HepG2 (cell line): Measurements from ENCODE around the gene ZSCAN23. TPM values are rescaled to one million over a fixed set of nuclear protein-coding genes. Genes with fewer than 3 reads are reported as not detected.

Experiments
- CHD4 ChIP-seq: fragments of 200-600 bp; sonication (generic); IDR thresholded peaks from 2 replicates; pipeline ENCODE4 v1.7.0; 2017; ENCODE audit warnings: mild to moderate bottlenecking, low read length, borderline replicate concordance
- ETV5 ChIP-seq: IDR thresholded peaks from 2 replicates; pipeline ENCODE4 v1.6.1; 2018; ENCODE audit warnings: missing biosample characterization, missing genetic modification reagents, inconsistent platforms, borderline replicate concordance
- GATAD2A ChIP-seq: IDR thresholded peaks from 2 replicates; pipeline ENCODE4 v1.6.1; 2016
- HDAC1 ChIP-seq: sonication (generic); formaldehyde crosslinking; IDR thresholded peaks from 2 replicates; pipeline ENCODE4 v1.5.1; 2020; ENCODE audit warnings: mild to moderate bottlenecking, missing genetic modification reagents
- HDAC2 ChIP-seq: sonication (generic); formaldehyde crosslinking; IDR thresholded peaks from 2 replicates; pipeline ENCODE4 v1.4.0; 2020; ENCODE audit warnings: missing genetic modification reagents
- HIVEP1 ChIP-seq: sonication (generic); formaldehyde crosslinking; IDR thresholded peaks from 2 replicates; pipeline ENCODE4 v1.4.0; 2020; ENCODE audit warnings: mild to moderate bottlenecking, missing genetic modification reagents
- KDM4B ChIP-seq: sonication (generic); formaldehyde crosslinking; IDR thresholded peaks from 2 replicates; pipeline ENCODE4 v1.4.0; 2020; ENCODE audit warnings: missing genetic modification reagents
- MBD4 ChIP-seq: IDR thresholded peaks from 2 replicates; pipeline ENCODE4 v1.6.1; 2012; ENCODE audit warnings: low read length, inconsistent platforms, borderline replicate concordance
- MIER3 ChIP-seq: IDR thresholded peaks from 2 replicates; pipeline ENCODE4 v1.6.1; 2016; ENCODE audit warnings: missing compliant biosample characterization, borderline replicate concordance
- PBX3 ChIP-seq: sonication (generic); formaldehyde crosslinking; IDR thresholded peaks from 2 replicates; pipeline ENCODE4 v1.8.1; 2023; ENCODE audit warnings: missing genetic modification reagents, inconsistent platforms, borderline replicate concordance
- SNAPC2 ChIP-seq: sonication (generic); formaldehyde crosslinking; IDR thresholded peaks from 2 replicates; pipeline ENCODE4 v1.8.1; 2022; ENCODE audit warnings: mild to moderate bottlenecking, missing genetic modification reagents
- SP4 ChIP-seq: sonication (generic); formaldehyde crosslinking; IDR thresholded peaks from 2 replicates; pipeline ENCODE4 v1.8.1; 2023; ENCODE audit warnings: mild to moderate bottlenecking, missing genetic modification reagents
- WIZ ChIP-seq: sonication (generic); formaldehyde crosslinking; IDR thresholded peaks from 2 replicates; pipeline ENCODE4 v1.5.1; 2020; ENCODE audit warnings: mild to moderate bottlenecking, missing genetic modification reagents
- ZFAT ChIP-seq: sonication (generic); formaldehyde crosslinking; conservative IDR thresholded peaks from 2 replicates; pipeline ENCODE4 v1.8.1; 2023; ENCODE audit warnings: missing genetic modification reagents, inconsistent platforms
- ZNF230 ChIP-seq: sonication (generic); formaldehyde crosslinking; IDR thresholded peaks from 2 replicates; pipeline ENCODE4 v1.4.0; 2020; ENCODE audit warnings: mild to moderate bottlenecking, missing genetic modification reagents
- ZNF326 ChIP-seq: sonication (generic); formaldehyde crosslinking; IDR thresholded peaks from 2 replicates; pipeline ENCODE4 v1.4.0; 2020; ENCODE audit warnings: missing genetic modification reagents, borderline replicate concordance
- ZNF530 ChIP-seq: sonication (generic); formaldehyde crosslinking; IDR thresholded peaks from 2 replicates; pipeline ENCODE4 v1.5.0; 2020; ENCODE audit warnings: low read depth, mild to moderate bottlenecking, missing genetic modification reagents
- ZNF781 ChIP-seq: sonication (generic); formaldehyde crosslinking; IDR thresholded peaks from 2 replicates; pipeline ENCODE4 v1.5.1; 2020; ENCODE audit warnings: borderline replicate concordance, mild to moderate bottlenecking, missing genetic modification reagents; ENCODE audit errors: not compliant biosample characterization
- ZNF839 ChIP-seq: sonication (generic); formaldehyde crosslinking; IDR thresholded peaks from 2 replicates; pipeline ENCODE4 v1.4.0; 2020; ENCODE audit warnings: missing genetic modification reagents, mild to moderate bottlenecking, borderline replicate concordance
- ZNF891 ChIP-seq: sonication (generic); formaldehyde crosslinking; IDR thresholded peaks from 2 replicates; pipeline ENCODE4 v1.5.0; 2020; ENCODE audit warnings: mild to moderate bottlenecking, missing genetic modification reagents
- polyA plus RNA-seq, 8 experiments: library from polyadenylated mRNA; depleted of rRNA in 3 of 8; stranded (reverse) in 7 of 8; unstranded in 1 of 8; fragments of >200 nt; fragmentation: Illumina TruSeq in 4 of 8; extraction: Trizol in 4 of 8; gene quantifications; 2 replicates each; pipeline versions ENCODE4 v1.2.1 to v1.2.3, GENCODE V29; 2011 to 2016; ENCODE audit warnings: low read depth in 4 of 8, missing spikeins in 1 of 8, mixed read lengths in 1 of 8; ENCODE audit not compliant: insufficient read depth in 1 of 8
- total RNA-seq, 5 experiments: library from RNA; depleted of rRNA; stranded (reverse); fragments of >200 nt; fragmentation: Illumina TruSeq; extraction: Trizol; gene quantifications; 2 replicates each; pipeline ENCODE4 v1.2.3, GENCODE V29; 2016; ENCODE audit warnings: low read depth in 1 of 5
- TF ChIP-seq, protein P1 (sequence below): IDR thresholded peaks from 2 replicates; pipeline ENCODE4 v1.6.1; 2016; ENCODE audit warnings: missing genetic modification reagents, missing compliant biosample characterization
- TF ChIP-seq, protein P2 (sequence below): sonication (generic); formaldehyde crosslinking; IDR thresholded peaks from 2 replicates; pipeline ENCODE4 v1.4.0; 2020; ENCODE audit warnings: missing genetic modification reagents
- TF ChIP-seq, protein P3 (sequence below): IDR thresholded peaks from 2 replicates; pipeline ENCODE4 v1.6.1; 2016

ZSCAN23 gene
- total and polyA plus RNA-seq, 2 of the 13 experiments (the other 11 are each of a cell fraction or from before 2014, with no cell fraction given): 0.29 to 1.2 TPM

DNA sequence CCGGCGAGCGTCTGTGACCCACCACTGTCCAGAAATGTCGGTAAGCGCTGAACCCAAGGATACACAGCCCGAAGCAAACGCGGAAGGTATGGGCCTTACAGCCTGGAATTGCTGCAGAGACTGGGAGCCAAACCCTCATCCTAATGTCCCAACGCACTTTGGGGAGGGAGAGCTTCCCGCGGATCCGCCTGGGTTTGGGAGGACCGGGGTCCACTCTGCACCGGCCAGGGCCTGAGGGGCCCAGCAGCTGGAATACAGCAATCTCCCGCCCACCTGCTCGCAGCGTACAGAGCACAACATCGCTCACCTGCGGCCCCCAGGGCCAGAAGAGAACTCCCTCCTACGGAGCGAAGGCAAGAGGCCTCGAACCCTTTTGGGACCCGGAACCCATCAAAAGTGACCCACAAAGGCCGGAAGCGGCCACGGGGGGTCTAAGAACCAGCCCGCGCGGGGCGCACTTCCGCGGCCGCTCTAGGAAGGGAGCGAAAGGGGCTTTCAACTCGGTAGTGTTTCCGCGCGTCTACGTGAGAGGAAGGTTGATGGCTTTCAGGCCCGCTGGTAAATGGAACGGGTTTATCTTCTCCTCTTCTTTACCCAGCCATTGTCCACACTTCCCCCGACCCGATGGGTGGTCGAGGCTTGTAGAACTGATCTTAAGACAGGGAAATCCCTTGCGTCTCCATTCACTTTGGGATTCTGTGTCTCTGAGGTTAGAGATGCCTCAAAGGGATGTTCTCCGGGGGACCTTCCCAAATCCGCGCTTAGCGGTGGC lies 43.8 kb downstream of the ZSCAN23 start, which contains the start of gene ZSCAN12 (continued):
- TF ChIP-seq, protein P1, sequence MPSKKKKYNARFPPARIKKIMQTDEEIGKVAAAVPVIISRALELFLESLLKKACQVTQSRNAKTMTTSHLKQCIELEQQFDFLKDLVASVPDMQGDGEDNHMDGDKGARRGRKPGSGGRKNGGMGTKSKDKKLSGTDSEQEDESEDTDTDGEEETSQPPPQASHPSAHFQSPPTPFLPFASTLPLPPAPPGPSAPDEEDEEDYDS (CRISPR knock-in tag): peak; percentile 69
- TF ChIP-seq WIZ (peak; percentile 96; the same call in 1 of the 2 replicates), ZNF530 (CRISPR knock-in tag) (no peak), ZNF891 (CRISPR knock-in tag) (no peak; the same call in none of the 2 replicates), GATAD2A (CRISPR knock-in tag) (peak; percentile 87), ZNF839 (peak; percentile 84; the same call in 1 of the 2 replicates), MBD4 (no peak), ZNF230 (CRISPR knock-in tag) (0 out of 2 replicates have a peak, but pooled peaks have one; percentile 62), MIER3 (CRISPR knock-in tag) (peak; percentile 90; the same call in 1 of the 2 replicates), KDM4B (CRISPR knock-in tag) (peak; percentile 90), HDAC2 (CRISPR knock-in tag) (peak; percentile 92), HIVEP1 (CRISPR knock-in tag) (peak; percentile 96), ZNF326 (CRISPR knock-in tag) (no peak), CHD4 (no peak), ZNF781 (peak; percentile 97), SP4 (CRISPR knock-in tag) (peak; percentile 89), ETV5 (CRISPR knock-in tag) (peak; percentile 96), ZFAT (0 out of 2 replicates have a peak, but pooled peaks have one; percentile 71), SNAPC2 (CRISPR knock-in tag) (peak; percentile 85; the same call in 1 of the 2 replicates), HDAC1 (CRISPR knock-in tag) (peak; percentile 87), PBX3 (CRISPR knock-in tag) (no peak)
- TF ChIP-seq, protein P2, sequence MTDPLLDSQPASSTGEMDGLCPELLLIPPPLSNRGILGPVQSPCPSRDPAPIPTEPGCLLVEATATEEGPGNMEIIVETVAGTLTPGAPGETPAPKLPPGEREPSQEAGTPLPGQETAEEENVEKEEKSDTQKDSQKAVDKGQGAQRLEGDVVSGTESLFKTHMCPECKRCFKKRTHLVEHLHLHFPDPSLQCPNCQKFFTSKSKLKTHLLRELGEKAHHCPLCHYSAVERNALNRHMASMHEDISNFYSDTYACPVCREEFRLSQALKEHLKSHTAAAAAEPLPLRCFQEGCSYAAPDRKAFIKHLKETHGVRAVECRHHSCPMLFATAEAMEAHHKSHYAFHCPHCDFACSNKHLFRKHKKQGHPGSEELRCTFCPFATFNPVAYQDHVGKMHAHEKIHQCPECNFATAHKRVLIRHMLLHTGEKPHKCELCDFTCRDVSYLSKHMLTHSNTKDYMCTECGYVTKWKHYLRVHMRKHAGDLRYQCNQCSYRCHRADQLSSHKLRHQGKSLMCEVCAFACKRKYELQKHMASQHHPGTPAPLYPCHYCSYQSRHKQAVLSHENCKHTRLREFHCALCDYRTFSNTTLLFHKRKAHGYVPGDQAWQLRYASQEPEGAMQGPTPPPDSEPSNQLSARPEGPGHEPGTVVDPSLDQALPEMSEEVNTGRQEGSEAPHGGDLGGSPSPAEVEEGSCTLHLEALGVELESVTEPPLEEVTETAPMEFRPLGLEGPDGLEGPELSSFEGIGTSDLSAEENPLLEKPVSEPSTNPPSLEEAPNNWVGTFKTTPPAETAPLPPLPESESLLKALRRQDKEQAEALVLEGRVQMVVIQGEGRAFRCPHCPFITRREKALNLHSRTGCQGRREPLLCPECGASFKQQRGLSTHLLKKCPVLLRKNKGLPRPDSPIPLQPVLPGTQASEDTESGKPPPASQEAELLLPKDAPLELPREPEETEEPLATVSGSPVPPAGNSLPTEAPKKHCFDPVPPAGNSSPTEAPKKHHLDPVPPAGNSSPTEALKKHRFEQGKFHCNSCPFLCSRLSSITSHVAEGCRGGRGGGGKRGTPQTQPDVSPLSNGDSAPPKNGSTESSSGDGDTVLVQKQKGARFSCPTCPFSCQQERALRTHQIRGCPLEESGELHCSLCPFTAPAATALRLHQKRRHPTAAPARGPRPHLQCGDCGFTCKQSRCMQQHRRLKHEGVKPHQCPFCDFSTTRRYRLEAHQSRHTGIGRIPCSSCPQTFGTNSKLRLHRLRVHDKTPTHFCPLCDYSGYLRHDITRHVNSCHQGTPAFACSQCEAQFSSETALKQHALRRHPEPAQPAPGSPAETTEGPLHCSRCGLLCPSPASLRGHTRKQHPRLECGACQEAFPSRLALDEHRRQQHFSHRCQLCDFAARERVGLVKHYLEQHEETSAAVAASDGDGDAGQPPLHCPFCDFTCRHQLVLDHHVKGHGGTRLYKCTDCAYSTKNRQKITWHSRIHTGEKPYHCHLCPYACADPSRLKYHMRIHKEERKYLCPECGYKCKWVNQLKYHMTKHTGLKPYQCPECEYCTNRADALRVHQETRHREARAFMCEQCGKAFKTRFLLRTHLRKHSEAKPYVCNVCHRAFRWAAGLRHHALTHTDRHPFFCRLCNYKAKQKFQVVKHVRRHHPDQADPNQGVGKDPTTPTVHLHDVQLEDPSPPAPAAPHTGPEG: peak; percentile 73; the same call in 1 of the 2 replicates
- TF ChIP-seq, protein P3, sequence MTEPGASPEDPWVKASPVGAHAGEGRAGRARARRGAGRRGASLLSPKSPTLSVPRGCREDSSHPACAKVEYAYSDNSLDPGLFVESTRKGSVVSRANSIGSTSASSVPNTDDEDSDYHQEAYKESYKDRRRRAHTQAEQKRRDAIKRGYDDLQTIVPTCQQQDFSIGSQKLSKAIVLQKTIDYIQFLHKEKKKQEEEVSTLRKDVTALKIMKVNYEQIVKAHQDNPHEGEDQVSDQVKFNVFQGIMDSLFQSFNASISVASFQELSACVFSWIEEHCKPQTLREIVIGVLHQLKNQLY (CRISPR knock-in tag): 0 out of 2 replicates have a peak, but pooled peaks have one; percentile 32
